Stimulated activated CD8-positive, alpha-beta memory T cell treated with anti-CD3 and anti-CD28 coated beads, Interleukin-15, amount 100 ng/mL, for 24 hours (primary cell): ENCODE measurements around the gene PRKCH.
"Not testable (repeated sequence)": the region's sequence is repeated elsewhere in the genome, so short reads cannot be mapped to it uniquely, and the experiment has no call there.

ENCODE experiments used
- DNase-seq: peaks from one replicate; pipeline ENCODE4 v3.0.0-alpha.2; 2020; ENCODE audit warnings: low read depth

PRKCH gene

GRCh38 chr14:61308701-61309100 lies 12.7 kb upstream of the PRKCH start:
- DNase-seq: not testable (repeated sequence)

GRCh38 chr14:61315313-61315712 lies 6.1 kb upstream of the PRKCH start:
- DNase-seq: no peak

GRCh38 chr14:61319086-61319485 lies 2.3 kb upstream of the PRKCH start:
- no peak for DNase-seq

- DNase-seq: no peak
Measured at GRCh38 chr14:61319706-61320105, 1.7 kb upstream of the PRKCH start.

GRCh38 chr14:61320170-61320569 lies 1.2 kb upstream of the PRKCH start:
- not testable (repeated sequence) for DNase-seq

GRCh38 chr14:61320806-61321384 lies 484 bp upstream of the PRKCH start:
- no peak for DNase-seq

GRCh38 chr14:61322011-61322798 lies 826 bp downstream of the PRKCH start:
- no peak for DNase-seq

GRCh38 chr14:61322799-61323290 lies 1.5 kb downstream of the PRKCH start:
- DNase-seq: no peak

GRCh38 chr14:61323970-61324369 lies 2.6 kb downstream of the PRKCH start:
- no peak for DNase-seq

- DNase-seq: no peak
Measured at GRCh38 chr14:61325166-61325565, 3.8 kb downstream of the PRKCH start.

- no peak for DNase-seq
Measured at GRCh38 chr14:61326146-61326545, 4.8 kb downstream of the PRKCH start.

GRCh38 chr14:61326847-61327246 lies 5.5 kb downstream of the PRKCH start:
- no peak for DNase-seq

GRCh38 chr14:61328626-61329262 lies 7.4 kb downstream of the PRKCH start:
- DNase-seq: no peak

GRCh38 chr14:61329478-61330051 lies 8.2 kb downstream of the PRKCH start:
- no peak for DNase-seq

GRCh38 chr14:61330511-61330910 lies 9.1 kb downstream of the PRKCH start:
- DNase-seq: no peak

GRCh38 chr14:61331992-61332657 lies 10.7 kb downstream of the PRKCH start:
- no peak for DNase-seq

GRCh38 chr14:61332658-61333029 lies 11.3 kb downstream of the PRKCH start:
- no peak for DNase-seq

GRCh38 chr14:61333087-61333486 lies 11.7 kb downstream of the PRKCH start:
- DNase-seq: no peak

- DNase-seq: no peak
Measured at GRCh38 chr14:61334197-61334701, 12.9 kb downstream of the PRKCH start.

GRCh38 chr14:61335049-61335448 lies 13.7 kb downstream of the PRKCH start:
- DNase-seq: no peak

- DNase-seq: no peak
Measured at GRCh38 chr14:61335671-61336275, 14.4 kb downstream of the PRKCH start.

- no peak for DNase-seq
Measured at GRCh38 chr14:61337893-61338292, 16.5 kb downstream of the PRKCH start.
